GM21529 (cell line): ENCODE data around the gene TNRC18.

Experiments
- ATAC-seq: cut with Tn5 transposase; IDR thresholded peaks from one replicate; pipeline ENCODE4 v1.9.1; 2021; ENCODE audit not compliant: unreplicated experiment

The TNRC18 gene

GRCh38 chr7:5408777-5409176 lies 14.9 kb downstream of the TNRC18 start:
- ATAC-seq = no peak

- no peak for ATAC-seq
Observed at GRCh38 chr7:5406957-5407945, 16.4 kb downstream of the TNRC18 start.

- ATAC-seq = no peak
Observed at GRCh38 chr7:5404421-5404826, 19.2 kb downstream of the TNRC18 start.

- no peak for ATAC-seq
Observed at GRCh38 chr7:5403442-5403841, 20.2 kb downstream of the TNRC18 start.

- ATAC-seq = no peak
Observed at GRCh38 chr7:5397736-5398135, 25.9 kb downstream of the TNRC18 start.

- ATAC-seq = peak; percentile 86
Observed at GRCh38 chr7:5396999-5397663, 26.5 kb downstream of the TNRC18 start.

GRCh38 chr7:5396542-5396941 lies 27.1 kb downstream of the TNRC18 start:
- ATAC-seq = peak; percentile 66

GRCh38 chr7:5395246-5395645 lies 28.4 kb downstream of the TNRC18 start:
- ATAC-seq = no peak

- no peak for ATAC-seq
Observed at GRCh38 chr7:5394264-5395105, 29.1 kb downstream of the TNRC18 start.

- no peak for ATAC-seq
Observed at GRCh38 chr7:5393748-5394147, 29.9 kb downstream of the TNRC18 start.

GRCh38 chr7:5393328-5393727 lies 30.3 kb downstream of the TNRC18 start:
- ATAC-seq = no peak

- ATAC-seq = no peak
Observed at GRCh38 chr7:5390918-5391317, 32.7 kb downstream of the TNRC18 start.

GRCh38 chr7:5388905-5389433 lies 34.7 kb downstream of the TNRC18 start:
- ATAC-seq = no peak

GRCh38 chr7:5388273-5388901 lies 35.2 kb downstream of the TNRC18 start:
- ATAC-seq = no peak

- no peak for ATAC-seq
Observed at GRCh38 chr7:5387711-5388245, 35.9 kb downstream of the TNRC18 start.

GRCh38 chr7:5384618-5385017 lies 39.0 kb downstream of the TNRC18 start:
- no peak for ATAC-seq

GRCh38 chr7:5383314-5384098 lies 40.1 kb downstream of the TNRC18 start:
- ATAC-seq = no peak

GRCh38 chr7:5382281-5382892 lies 41.2 kb downstream of the TNRC18 start:
- no peak for ATAC-seq
